HG03196 (cell line): ENCODE measurements around the gene GGA2.

Experiments used
- ATAC-seq: cut with Tn5 transposase; IDR thresholded peaks from one replicate; pipeline ENCODE4 v1.9.1; 2021; ENCODE audit not compliant: unreplicated experiment

GGA2 gene

GRCh38 chr16:23423496-23424049 lies 86.7 kb downstream of the GGA2 start:
- no peak for ATAC-seq

DNA sequence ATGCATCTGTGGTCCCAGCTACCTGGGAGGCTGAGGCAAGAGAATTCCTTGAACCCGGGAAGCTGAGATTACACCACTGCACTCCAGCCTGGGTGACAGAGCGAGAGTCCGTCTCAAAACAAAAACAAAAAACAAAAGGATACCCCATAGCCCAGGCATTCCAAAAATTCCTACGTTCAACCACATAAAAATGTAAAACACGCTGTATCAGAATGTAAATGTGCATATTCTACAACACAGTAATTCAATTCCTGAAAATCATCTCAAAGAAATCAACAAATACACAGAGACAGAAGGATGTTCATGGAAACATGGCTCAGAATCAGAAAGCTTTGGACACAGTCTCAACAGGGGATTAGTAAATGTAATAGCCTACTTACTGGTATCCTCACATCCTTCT lies 90.3 kb downstream of the GGA2 start:
- no peak for ATAC-seq

GRCh38 chr16:23416816-23417215 lies 93.5 kb downstream of the GGA2 start:
- no peak for ATAC-seq

- no peak for ATAC-seq
These were observed 95.6 kb downstream of the GGA2 start for GRCh38 chr16:23414731-23415130.
